LNCaP clone FGC (cell line): ENCODE measurements around the gene MACROH2A2.

Experiments used
- DNase-seq: peaks from one replicate; pipeline ENCODE4 v3.0.0-alpha.2; 2011; ENCODE audit warnings: low read depth
- H3K4me3 ChIP-seq: 2 replicates; pipeline ENCODE4 v1.5.1; 2011; ENCODE audit warnings: mild to moderate bottlenecking, low read depth, low read length, control low read depth
- CTCF ChIP-seq: IDR thresholded peaks from 2 replicates; pipeline ENCODE4 v1.5.1; 2012; ENCODE audit warnings: mild to moderate bottlenecking; ENCODE audit not compliant: control insufficient read depth, insufficient read depth; ENCODE audit errors: extremely low read depth

Gene MACROH2A2

GRCh38 chr10:70135684-70136083 lies 83.0 kb downstream of the MACROH2A2 start:
- TF ChIP-seq CTCF = no peak

GRCh38 chr10:70137135-70137534 lies 84.5 kb downstream of the MACROH2A2 start:
- no peak overlapping the region for H3K4me3 ChIP-seq
- DNase-seq = no peak
- no peak for TF ChIP-seq CTCF

More at GRCh38 chr10:70135684-70136083, 83.0 kb downstream of the MACROH2A2 start:
- no peak overlapping the region for H3K4me3 ChIP-seq
- no peak for DNase-seq

GRCh38 chr10:70137927-70138883 lies 85.6 kb downstream of the MACROH2A2 start:
- DNase-seq = no peak
- no peak for TF ChIP-seq CTCF

GRCh38 chr10:70139151-70139996 lies 86.7 kb downstream of the MACROH2A2 start:
- H3K4me3 ChIP-seq = no peak overlapping the region
- DNase-seq = no peak
- no peak for TF ChIP-seq CTCF

More at GRCh38 chr10:70137927-70138883, 85.6 kb downstream of the MACROH2A2 start:
- H3K4me3 ChIP-seq = no peak overlapping the region

- no peak overlapping the region for H3K4me3 ChIP-seq
- no peak for TF ChIP-seq CTCF
- DNase-seq = no peak
Observed at GRCh38 chr10:70139997-70140250, 87.3 kb downstream of the MACROH2A2 start.

GRCh38 chr10:70140297-70140696 lies 87.7 kb downstream of the MACROH2A2 start:
- no peak overlapping the region for H3K4me3 ChIP-seq
- TF ChIP-seq CTCF = no peak
- no peak for DNase-seq
